PC-3 (cell line): ENCODE results near the gene HGS.

ENCODE experiments used
- CTCF ChIP-seq: fragments of 300-600 bp; sonication (generic); conservative IDR thresholded peaks from 2 replicates; pipeline ENCODE4 v1.5.1; 2017; ENCODE audit warnings: antibody characterized with exemption, low read depth, mild to moderate bottlenecking, low read length
- EZH2 ChIP-seq: fragments of 300-600 bp; sonication (generic); IDR thresholded peaks from one replicate; pipeline ENCODE4 v1.6.1; 2017; ENCODE audit warnings: antibody characterized with exemption, mild to moderate bottlenecking, low read length; ENCODE audit not compliant: unreplicated experiment
- EZH2phosphoT487 ChIP-seq: fragments of 300-600 bp; sonication (generic); IDR thresholded peaks from 2 replicates; pipeline ENCODE4 v1.6.1; 2018; ENCODE audit warnings: mild to moderate bottlenecking, antibody characterized with exemption, low read length, borderline replicate concordance

DNA sequence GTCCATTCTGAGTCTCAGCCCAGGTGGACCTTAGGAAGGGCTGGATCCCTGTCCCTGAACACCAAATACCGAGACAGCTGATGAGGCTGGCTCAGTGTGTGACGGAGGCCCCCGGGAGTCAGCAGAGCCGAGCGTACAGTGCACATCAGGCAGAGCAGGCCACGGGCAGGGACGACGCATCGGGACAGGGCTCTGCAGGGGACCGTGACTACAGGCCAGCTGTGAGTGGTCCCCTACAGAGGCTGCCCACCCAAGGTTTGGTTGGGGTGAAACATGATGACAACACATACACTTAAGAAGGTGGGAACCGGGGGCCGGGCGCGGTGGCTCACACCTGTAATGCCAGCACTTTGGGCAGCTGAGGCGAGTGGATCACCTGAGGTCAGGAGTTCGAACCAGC, 10.9 kb upstream of the HGS start:
- TF ChIP-seq CTCF, result no peak
- TF ChIP-seq EZH2, result no peak
- no peak for TF ChIP-seq EZH2phosphoT487
